Hematopoietic multipotent progenitor cell treated with erythropoietin and hydrocortisone succinate and interleukin-3 and kit ligand, for 4 days (in vitro differentiated cells): Measurements from ENCODE around the gene CRYL1.

Experiments
- DNase-seq: peaks from one replicate; pipeline ENCODE4 v3.0.0-alpha.2; 2015

CRYL1 gene

GRCh38 chr13:20491926-20492435, 33.7 kb downstream of the CRYL1 start:
- DNase-seq, result no peak

DNA sequence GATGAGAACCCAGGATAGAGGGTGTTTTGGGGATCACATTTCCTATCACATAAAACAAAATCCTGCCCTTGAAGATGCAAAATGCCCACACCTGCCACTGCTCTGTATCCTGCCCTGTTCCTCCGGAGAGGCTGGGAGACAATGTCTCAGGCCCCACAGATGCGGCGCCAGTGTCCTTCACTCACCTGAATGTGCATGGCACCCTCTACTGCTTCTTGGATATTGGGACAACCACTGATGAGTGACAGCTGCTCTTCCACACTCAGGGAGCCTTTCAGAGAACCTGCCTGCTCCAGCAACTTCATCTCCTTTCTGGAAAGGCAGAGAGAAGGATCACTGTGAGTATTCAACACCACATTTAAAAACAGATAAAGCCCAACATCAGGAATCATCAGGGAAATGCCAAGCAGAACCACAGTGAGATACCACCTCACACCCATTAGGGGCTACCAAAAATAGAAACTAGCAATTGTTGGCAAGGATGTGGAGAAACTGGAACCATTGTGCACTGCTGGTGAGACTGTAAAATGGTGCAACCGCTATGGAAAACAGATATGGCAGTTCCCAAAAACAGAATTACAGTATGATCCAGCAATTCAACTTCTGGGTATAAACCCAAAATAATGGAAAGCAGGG, 36.4 kb downstream of the CRYL1 start:
- no peak for DNase-seq

DNA sequence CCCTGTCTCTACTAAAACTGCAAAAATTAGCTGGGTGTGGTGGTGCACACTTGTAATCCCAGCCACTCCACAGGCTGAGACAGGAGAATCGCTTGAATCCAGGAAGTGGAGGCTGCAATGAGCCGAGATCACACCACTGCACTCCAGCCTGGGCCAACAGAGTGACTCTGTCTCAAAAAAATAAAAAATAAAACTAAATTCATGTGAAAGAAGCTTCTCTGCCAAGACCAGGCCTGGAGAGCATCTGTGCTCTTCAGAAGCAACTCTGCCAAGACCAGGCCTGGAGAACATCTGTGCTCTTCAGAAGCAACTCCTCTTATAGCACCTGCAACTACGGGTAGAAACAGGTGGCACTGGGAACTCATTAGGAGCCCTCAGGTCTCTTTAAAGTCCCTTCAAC, 37.7 kb downstream of the CRYL1 start:
- DNase-seq, result no peak

GRCh38 chr13:20482787-20483186, 42.9 kb downstream of the CRYL1 start:
- no peak for DNase-seq

DNA sequence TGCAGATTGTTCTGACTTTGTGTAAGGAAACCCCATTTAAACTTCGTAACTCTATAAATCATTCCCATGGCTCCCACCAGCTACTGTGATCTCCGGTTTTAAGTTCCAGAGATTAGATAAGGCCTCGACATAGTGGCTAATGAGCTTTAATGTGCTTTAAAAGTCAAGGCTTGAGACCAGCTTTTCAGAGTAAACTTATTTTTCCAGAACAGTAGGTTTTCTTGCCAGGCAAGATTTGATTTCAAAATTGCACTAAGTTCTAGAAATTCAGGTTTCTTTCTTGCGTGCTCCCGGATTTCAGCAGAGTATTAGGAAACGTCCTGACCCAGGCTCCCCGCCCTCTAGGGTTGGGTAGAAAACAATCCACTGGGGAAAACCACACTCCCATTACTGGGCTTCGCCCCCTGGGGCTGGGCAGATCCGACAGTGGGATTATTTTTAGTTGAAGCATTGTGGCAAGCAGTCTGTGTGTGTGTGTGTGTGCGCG, 43.3 kb downstream of the CRYL1 start:
- DNase-seq, result no peak

GRCh38 chr13:20477394-20477793, 48.3 kb downstream of the CRYL1 start:
- DNase-seq, result no peak

GRCh38 chr13:20475927-20476691, 49.5 kb downstream of the CRYL1 start:
- DNase-seq, result peak; percentile 37

GRCh38 chr13:20474515-20474914, 51.1 kb downstream of the CRYL1 start:
- DNase-seq, result no peak

GRCh38 chr13:20473888-20474287, 51.8 kb downstream of the CRYL1 start:
- no peak for DNase-seq

- DNase-seq, result no peak
These were observed 52.5 kb downstream of the CRYL1 start for GRCh38 chr13:20473139-20473538.

DNA sequence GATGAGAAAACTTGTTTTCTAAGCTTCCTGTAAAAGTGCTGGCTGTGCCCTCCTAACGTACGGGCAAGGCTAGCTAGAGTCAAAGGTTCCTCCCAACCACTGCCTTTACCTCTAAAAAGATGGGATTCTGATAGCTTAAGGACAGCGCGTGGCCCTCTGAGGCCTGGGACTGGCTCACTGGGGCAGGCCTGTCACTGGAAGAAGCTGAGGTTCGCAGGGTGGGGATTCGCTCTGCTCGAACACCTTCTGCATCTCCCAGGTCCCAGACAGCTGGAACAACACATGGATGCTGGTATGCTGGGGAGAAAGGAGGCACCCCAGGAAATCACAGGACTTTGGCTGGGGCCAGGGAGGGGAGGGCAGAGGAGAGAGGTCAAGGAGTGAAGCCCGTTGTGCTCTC, 53.1 kb downstream of the CRYL1 start:
- no peak for DNase-seq

- DNase-seq, result no peak
These were observed 55.5 kb downstream of the CRYL1 start for GRCh38 chr13:20470136-20470535.

DNA sequence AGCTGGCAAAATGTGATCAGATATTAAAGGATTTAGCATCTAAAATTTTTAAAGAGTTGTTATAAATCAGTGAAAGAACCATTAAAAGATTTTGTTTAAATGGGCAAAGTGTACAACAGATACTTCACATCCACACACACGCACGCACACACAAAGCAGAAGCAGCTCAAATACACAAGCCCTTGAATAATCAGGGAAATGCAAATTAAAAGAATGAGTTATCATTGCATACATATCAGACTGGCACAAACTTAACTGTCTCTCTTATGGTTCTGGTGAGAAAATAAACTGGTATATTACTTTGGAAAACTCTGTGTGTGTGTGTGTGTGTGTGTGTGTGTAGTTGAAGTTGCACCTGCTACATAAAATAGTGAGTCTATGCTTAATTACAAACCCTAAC, 59.3 kb downstream of the CRYL1 start:
- DNase-seq, result no peak

DNA sequence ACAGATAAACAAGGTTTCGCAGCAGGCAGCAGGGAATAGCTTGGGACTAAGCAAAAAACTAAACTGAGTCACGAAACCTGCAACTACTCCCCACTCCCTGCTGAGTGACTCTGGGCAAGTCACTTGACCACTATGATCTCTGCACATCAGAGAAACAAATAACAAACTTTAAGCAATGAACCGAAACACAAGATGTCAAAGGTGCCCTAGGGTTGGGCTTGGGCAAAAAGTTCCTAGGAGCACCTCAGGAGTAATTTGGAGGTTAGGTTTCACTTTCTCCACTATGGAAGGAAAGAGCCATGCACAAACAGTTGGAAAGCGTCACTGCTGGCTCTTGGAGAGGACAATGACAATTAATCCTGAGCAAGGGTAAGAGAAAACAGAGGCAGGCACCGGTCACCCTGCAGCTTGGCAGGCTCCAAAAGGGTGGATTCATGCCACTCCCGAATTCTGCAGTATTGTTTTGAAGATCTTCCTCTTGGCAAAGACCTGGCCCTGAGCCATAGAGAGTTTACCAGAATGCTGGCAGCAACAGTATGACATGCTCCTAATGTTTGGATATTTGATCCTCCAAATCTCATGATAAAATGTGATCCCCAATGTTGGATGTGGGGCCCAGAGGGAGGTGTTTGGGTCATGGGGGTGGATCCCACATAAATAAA, 60.3 kb downstream of the CRYL1 start:
- DNase-seq, result no peak

DNA sequence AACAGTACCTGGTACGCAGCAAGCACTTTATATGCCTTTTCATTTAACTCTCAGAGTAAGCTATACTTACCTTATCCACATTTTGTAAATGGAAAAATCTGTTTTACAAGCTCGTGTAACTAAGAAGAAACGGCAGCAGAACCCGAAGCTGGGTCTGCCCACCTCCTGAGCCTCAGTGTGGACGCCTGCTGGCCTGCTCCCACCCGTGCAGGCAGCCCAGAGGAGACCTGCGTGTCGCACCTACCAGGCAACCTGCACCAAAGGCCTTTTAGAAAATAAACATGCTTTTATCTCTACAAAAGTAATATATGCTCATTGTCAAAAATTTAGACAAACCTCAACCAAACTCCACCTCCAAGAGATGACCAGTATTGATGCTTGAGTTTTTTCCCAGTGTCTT, 62.7 kb downstream of the CRYL1 start:
- no peak for DNase-seq

DNA sequence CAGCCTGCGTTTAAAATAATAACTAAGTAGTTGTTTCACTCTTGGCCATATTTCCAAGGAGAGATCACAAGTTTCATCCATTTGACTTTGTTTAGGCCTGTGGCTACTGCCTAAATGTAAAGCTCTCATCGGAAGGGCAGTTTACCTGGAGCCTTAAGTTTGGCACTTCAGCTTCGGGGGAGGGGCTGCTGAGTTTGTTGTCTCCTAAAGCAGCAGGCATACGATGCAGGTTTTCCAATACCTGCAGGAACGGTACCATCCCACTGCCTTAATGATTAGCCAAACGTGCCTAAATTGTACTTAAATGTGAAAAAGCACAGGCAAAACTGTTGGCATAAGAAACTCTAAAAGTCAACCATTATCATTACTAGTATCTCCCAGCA, 63.1 kb downstream of the CRYL1 start:
- no peak for DNase-seq

DNA sequence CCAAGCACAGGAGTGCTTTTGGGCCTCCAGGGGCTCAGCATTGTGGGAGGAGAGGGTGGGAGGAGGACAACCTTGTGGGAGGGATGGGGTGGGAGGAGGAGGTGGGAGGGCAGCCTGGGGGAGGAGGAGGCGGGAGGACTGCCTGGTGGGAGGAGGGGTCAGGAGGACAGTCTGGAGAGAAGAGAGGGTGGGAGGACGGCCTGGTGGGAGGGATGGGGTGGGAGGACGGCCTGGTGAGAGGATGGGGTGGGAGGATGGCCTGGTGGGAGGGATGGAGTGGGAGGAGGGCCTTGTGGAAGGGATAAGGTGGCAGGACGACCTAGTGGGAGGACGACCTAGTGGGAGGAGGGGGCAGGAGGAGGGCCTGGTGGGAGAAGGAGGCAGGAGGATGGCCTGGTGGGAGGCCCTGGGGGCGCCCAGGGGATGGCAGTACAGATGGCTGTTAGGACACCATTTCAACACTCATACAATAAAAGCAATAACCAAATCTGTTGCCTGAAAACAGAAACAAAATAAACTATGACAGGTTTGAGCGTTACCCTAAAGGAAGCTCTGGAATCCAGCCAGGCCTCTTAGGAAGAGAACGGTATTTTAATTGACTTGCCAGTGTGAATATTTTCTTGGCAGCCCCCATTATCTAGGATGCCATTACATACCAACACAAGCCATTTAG, 63.7 kb downstream of the CRYL1 start:
- DNase-seq, result no peak

DNA sequence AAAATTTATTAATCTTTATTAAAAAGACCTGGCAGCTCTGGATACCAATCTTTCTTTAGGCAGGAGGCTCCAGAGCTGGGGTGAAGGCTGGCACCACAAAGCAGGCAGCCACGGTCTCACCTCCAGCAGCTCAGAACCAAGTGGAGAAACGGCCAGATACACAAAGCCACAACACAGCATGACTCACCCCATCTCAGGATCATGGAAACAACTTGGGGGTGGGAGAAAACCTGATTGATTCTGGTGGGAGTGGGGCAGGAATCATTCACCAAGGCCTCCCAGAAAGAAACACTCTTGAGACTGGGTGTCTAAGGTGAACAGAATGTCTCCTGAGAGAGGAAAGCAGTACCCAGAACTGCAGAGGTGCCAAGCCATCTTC, 64.2 kb downstream of the CRYL1 start:
- DNase-seq, result no peak

GRCh38 chr13:20460761-20461160, 64.9 kb downstream of the CRYL1 start:
- peak; percentile 37 for DNase-seq

- DNase-seq, result peak; percentile 38
These were observed 68.0 kb downstream of the CRYL1 start for GRCh38 chr13:20457670-20458069.

- no peak for DNase-seq
These were observed 68.9 kb downstream of the CRYL1 start for GRCh38 chr13:20456737-20457136.

DNA sequence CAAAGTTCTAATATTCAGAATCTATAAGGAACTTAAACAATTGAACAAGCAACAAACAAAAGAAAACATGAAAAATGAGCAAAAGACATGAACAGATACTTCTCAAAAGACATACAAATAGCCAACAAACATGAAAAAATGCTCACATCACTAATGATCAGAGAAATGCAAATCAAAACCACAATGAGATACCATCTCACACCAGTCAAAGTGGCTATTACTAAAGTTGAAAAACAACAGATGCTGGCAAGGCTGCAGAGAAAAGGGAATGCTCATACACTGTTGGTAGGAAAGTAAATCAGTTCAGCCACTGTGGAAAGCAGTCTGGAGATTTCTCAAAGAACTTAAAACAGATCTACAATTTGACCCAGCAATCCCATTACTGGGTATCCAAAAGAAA, 74.3 kb downstream of the CRYL1 start:
- DNase-seq, result no peak

GRCh38 chr13:20448470-20448869, 77.2 kb downstream of the CRYL1 start:
- DNase-seq, result no peak
